ENCODE results near the gene CADPS.

CADPS gene

GRCh38 chr3:62812631-62813030 is 62.6 kb downstream of the CADPS start:
- no peak for DNase-seq (ENCODE audit: low spot score)

- no peak for DNase-seq (ENCODE audit: low spot score)
Measured at GRCh38 chr3:62811119-62811518, 64.1 kb downstream of the CADPS start.

- DNase-seq (ENCODE audit: low spot score), result no peak
Measured at GRCh38 chr3:62809369-62809768, 65.8 kb downstream of the CADPS start.

- DNase-seq (ENCODE audit: low spot score), result no peak
Measured at GRCh38 chr3:62805580-62806277, 69.5 kb downstream of the CADPS start.

GRCh38 chr3:62805106-62805505 is 70.1 kb downstream of the CADPS start:
- no peak for DNase-seq (ENCODE audit: low spot score)

- peak; percentile 10 for DNase-seq (ENCODE audit: low spot score)
Measured at GRCh38 chr3:62803276-62803675, 71.9 kb downstream of the CADPS start.

- DNase-seq (ENCODE audit: low spot score), result no peak
Measured at GRCh38 chr3:62798000-62798399, 77.2 kb downstream of the CADPS start.

- no peak for DNase-seq (ENCODE audit: low spot score)
Measured at GRCh38 chr3:62797132-62797531, 78.1 kb downstream of the CADPS start.

GRCh38 chr3:62795978-62796657 is 79.1 kb downstream of the CADPS start:
- DNase-seq (ENCODE audit: low spot score), result no peak

GRCh38 chr3:62793946-62794345 is 81.3 kb downstream of the CADPS start:
- DNase-seq (ENCODE audit: low spot score), result no peak

GRCh38 chr3:62785384-62785783 is 89.8 kb downstream of the CADPS start:
- no peak for DNase-seq (ENCODE audit: low spot score)

GRCh38 chr3:62781121-62781520 is 94.1 kb downstream of the CADPS start:
- DNase-seq (ENCODE audit: low spot score), result no peak

GRCh38 chr3:62777674-62778073 is 97.5 kb downstream of the CADPS start:
- DNase-seq (ENCODE audit: low spot score), result no peak

GRCh38 chr3:62777130-62777529 is 98.1 kb downstream of the CADPS start:
- DNase-seq (ENCODE audit: low spot score), result no peak

GRCh38 chr3:62774221-62774620 is 101.0 kb downstream of the CADPS start:
- DNase-seq (ENCODE audit: low spot score), result no peak

- DNase-seq (ENCODE audit: low spot score), result no peak
Measured at GRCh38 chr3:62771331-62772072, 103.7 kb downstream of the CADPS start.

GRCh38 chr3:62768896-62769295 is 106.3 kb downstream of the CADPS start:
- no peak for DNase-seq (ENCODE audit: low spot score)

GRCh38 chr3:62761711-62762110 is 113.5 kb downstream of the CADPS start:
- no peak for DNase-seq (ENCODE audit: low spot score)

GRCh38 chr3:62761311-62761710 is 113.9 kb downstream of the CADPS start:
- no peak for DNase-seq (ENCODE audit: low spot score)

GRCh38 chr3:62758296-62759066 is 116.7 kb downstream of the CADPS start:
- no peak for DNase-seq (ENCODE audit: low spot score)

- DNase-seq (ENCODE audit: low spot score), result no peak
Measured at GRCh38 chr3:62757045-62757444, 118.2 kb downstream of the CADPS start.

GRCh38 chr3:62755285-62755684 is 119.9 kb downstream of the CADPS start:
- DNase-seq (ENCODE audit: low spot score), result no peak

Data from RKO (cell line).